GM23338 (cell line): ENCODE measurements around the gene FUT4. TPM values are rescaled to one million over a fixed set of nuclear protein-coding genes. Genes with fewer than 3 reads are reported as not detected.

Experiments
- ATAC-seq: fragments of 200-7000 bp; cut with Tn5 transposase; 3 replicates; pipeline ENCODE4 v1.9.1; 2020
- DNase-seq: peaks from one replicate; pipeline ENCODE4 v3.0.0-alpha.2; 2015; ENCODE audit warnings: low spot score
- H2AFZ ChIP-seq: fragments of 200-600 bp; sonication (generic); 2 replicates; pipeline ENCODE4 v1.8.0; 2016; ENCODE audit warnings: antibody characterized with exemption, mild to moderate bottlenecking, moderate library complexity
- H3F3A ChIP-seq: fragments of 200-600 bp; sonication (generic); replicated peaks from 2 replicates; pipeline ENCODE4 v1.8.0; 2017; ENCODE audit warnings: antibody characterized with exemption, mixed run types, low read depth
- H3K27ac ChIP-seq: fragments of 200-600 bp; sonication (generic); 2 replicates; pipeline ENCODE4 v1.6.1; 2016; ENCODE audit warnings: low read depth
- H3K27me3 ChIP-seq: fragments of 200-600 bp; sonication (generic); 2 replicates; pipeline ENCODE4 v1.8.0; 2016; ENCODE audit warnings: mild to moderate bottlenecking, mixed run types, moderate library complexity; ENCODE audit not compliant: insufficient read depth
- H3K36me3 ChIP-seq: fragments of 200-600 bp; sonication (generic); 2 replicates; pipeline ENCODE4 v1.8.0; 2016; ENCODE audit warnings: mild to moderate bottlenecking; ENCODE audit not compliant: insufficient read depth
- H3K4me1 ChIP-seq: fragments of 200-600 bp; sonication (generic); 2 replicates; pipeline ENCODE4 v1.8.0; 2016; ENCODE audit warnings: mild to moderate bottlenecking, moderate library complexity; ENCODE audit not compliant: insufficient read depth
- H3K4me2 ChIP-seq: fragments of 200-600 bp; sonication (generic); 2 replicates; pipeline ENCODE4 v1.7.1; 2017; ENCODE audit warnings: mixed run types
- H3K4me3 ChIP-seq: fragments of 200-600 bp; sonication (generic); 2 replicates; pipeline ENCODE4 v1.6.1; 2016; ENCODE audit warnings: mixed run types
- H3K79me2 ChIP-seq: fragments of 200-600 bp; sonication (generic); replicated peaks from 2 replicates; pipeline ENCODE4 v1.8.0; 2017; ENCODE audit warnings: mild to moderate bottlenecking; ENCODE audit not compliant: insufficient read depth
- H3K9me2 ChIP-seq: fragments of 200-600 bp; sonication (generic); 2 replicates; pipeline ENCODE4 v1.8.0; 2017; ENCODE audit not compliant: insufficient read depth
- H4K20me1 ChIP-seq: fragments of 200-600 bp; sonication (generic); replicated peaks from 2 replicates; pipeline ENCODE4 v1.8.0; 2017; ENCODE audit warnings: mild to moderate bottlenecking; ENCODE audit not compliant: insufficient read depth
- H3K27ac Mint-ChIP-seq: 2 replicates; pipeline ENCODE4 v1.8.0; 2020; ENCODE audit warnings: inconsistent platforms, mild to moderate bottlenecking, moderate library complexity, mixed read lengths
- H3K27me3 Mint-ChIP-seq: 3 replicates; pipeline ENCODE4 v1.8.0; 2022; ENCODE audit warnings: low read depth, mild to moderate bottlenecking, moderate library complexity, mixed read lengths, inconsistent platforms; ENCODE audit not compliant: insufficient read depth, poor library complexity
- H3K36me3 Mint-ChIP-seq: 3 replicates; pipeline ENCODE4 v1.8.0; 2021; ENCODE audit warnings: low read depth, mild to moderate bottlenecking, inconsistent platforms, moderate library complexity, mixed read lengths
- H3K4me1 Mint-ChIP-seq: 3 replicates; pipeline ENCODE4 v1.8.0; 2020; ENCODE audit warnings: mild to moderate bottlenecking, inconsistent platforms, mixed read lengths
- H3K4me3 Mint-ChIP-seq: 3 replicates; pipeline ENCODE4 v1.8.0; 2021; ENCODE audit warnings: moderate library complexity, mild to moderate bottlenecking, inconsistent platforms, mixed read lengths
- H3K9me3 Mint-ChIP-seq: 3 replicates; pipeline ENCODE4 v1.8.0; 2020; ENCODE audit warnings: moderate library complexity, mild to moderate bottlenecking, inconsistent platforms, mixed read lengths
- CREB1 ChIP-seq: fragments of 250-450 bp; sonication (Bioruptor Pico); IDR thresholded peaks from 2 replicates; pipeline ENCODE4 v1.5.0; 2020; ENCODE audit warnings: low read depth, mild to moderate bottlenecking, moderate library complexity
- CTCF ChIP-seq, 2 experiments: fragments of 200-600 bp in 1 of 2; sonication (generic) in 1 of 2; conservative IDR thresholded peaks; 2 replicates each; pipeline versions ENCODE4 v1.5.1 to v1.6.1; 2016 to 2017; ENCODE audit warnings: antibody characterized with exemption in 2 of 2, low read depth in 2 of 2, mild to moderate bottlenecking in 2 of 2, moderate library complexity in 1 of 2
- ETS1 ChIP-seq: IDR thresholded peaks from 2 replicates; pipeline ENCODE4 v1.6.1; 2016; ENCODE audit warnings: antibody characterized with exemption
- EZH2 ChIP-seq: fragments of 200-600 bp; sonication (generic); IDR thresholded peaks from one replicate; pipeline ENCODE4 v1.8.0; 2017; ENCODE audit warnings: antibody characterized with exemption, mild to moderate bottlenecking, low read depth; ENCODE audit not compliant: unreplicated experiment
- EZH2phosphoT487 ChIP-seq: fragments of 200-600 bp; sonication (generic); IDR thresholded peaks from one replicate; pipeline ENCODE4 v1.8.1; 2018; ENCODE audit warnings: antibody characterized with exemption; ENCODE audit not compliant: unreplicated experiment
- JUNB ChIP-seq: IDR thresholded peaks from one replicate; pipeline ENCODE4 v1.6.1; 2016; ENCODE audit warnings: antibody characterized with exemption; ENCODE audit not compliant: unreplicated experiment
- NANOG ChIP-seq: IDR thresholded peaks from 2 replicates; pipeline ENCODE4 v1.6.1; 2016; ENCODE audit warnings: antibody characterized with exemption, borderline replicate concordance
- POLR2AphosphoS5 ChIP-seq: IDR thresholded peaks from 2 replicates; pipeline ENCODE4 v1.6.1; 2016; ENCODE audit warnings: antibody characterized with exemption, low read depth
- REST ChIP-seq: IDR thresholded peaks from one replicate; pipeline ENCODE4 v1.6.1; 2018; ENCODE audit warnings: antibody characterized with exemption; ENCODE audit not compliant: unreplicated experiment
- STAT1 ChIP-seq: IDR thresholded peaks from one replicate; pipeline ENCODE4 v1.6.1; 2016; ENCODE audit warnings: antibody characterized with exemption; ENCODE audit not compliant: unreplicated experiment
- ZNF114 ChIP-seq: fragments of 250-450 bp; sonication (Bioruptor Pico); IDR thresholded peaks from 2 replicates; pipeline ENCODE4 v1.5.0; 2020; ENCODE audit warnings: mild to moderate bottlenecking, moderate library complexity
- ZNF331 ChIP-seq: fragments of 250-450 bp; sonication (Bioruptor Pico); IDR thresholded peaks from 2 replicates; pipeline ENCODE4 v1.5.0; 2020; ENCODE audit warnings: low read depth, mild to moderate bottlenecking, moderate library complexity
- ZNF462 ChIP-seq: fragments of 250-450 bp; sonication (Bioruptor Pico); IDR thresholded peaks from 2 replicates; pipeline ENCODE4 v1.5.0; 2020; ENCODE audit warnings: mild to moderate bottlenecking, moderate library complexity
- polyA plus RNA-seq: library from polyadenylated mRNA; unstranded; fragments of >200 nt; fragmentation: Nextera tagmentation; extraction: Ambion mirVana; gene quantifications from 2 replicates; pipeline ENCODE4 v1.2.1, GENCODE V29; 2016
- total RNA-seq: library from RNA; depleted of rRNA; stranded (reverse); fragments of >200 nt; shearing (Covaris generic); gene quantifications from 2 replicates; pipeline ENCODE4 v1.2.3, GENCODE V29; 2014

FUT4 gene
- total and polyA plus RNA-seq, 2 experiments from 2014 or later = 2.4 to 7.4 TPM

- Histone ChIP-seq H3K4me3 (peak overlapping the region; percentile 65; the same call in 1 of the 2 replicates), H3K79me2 (no peaks in the 10 kb centered on the region), H2AFZ (no peak overlapping the region), H3K4me1 (peaks cover 10% of the 10 kb centered on the region; the same call in 1 of the 2 replicates), H3K9me2 (no peaks in the 10 kb centered on the region), H3K27me3 (peaks cover 29% of the 10 kb centered on the region), H3K4me2 (peak overlapping the region; percentile 97), H3K27ac (no peak overlapping the region), H3K36me3 (no peaks in the 10 kb centered on the region), H3F3A (no peaks in the 10 kb centered on the region), H4K20me1 (no peaks in the 10 kb centered on the region)
- TF ChIP-seq EZH2 = no peak
- TF ChIP-seq EZH2phosphoT487 = no peak
- TF ChIP-seq NANOG = no peak
- no peak for TF ChIP-seq ZNF462 (CRISPR knock-in tag)
- no peak for TF ChIP-seq ZNF114
- no peak for TF ChIP-seq STAT1
- no peak for TF ChIP-seq CREB1 (CRISPR knock-in tag)
- TF ChIP-seq REST = no peak
- TF ChIP-seq JUNB = no peak
- TF ChIP-seq ETS1 = no peak
- no peak for TF ChIP-seq POLR2AphosphoS5
- no peak for TF ChIP-seq ZNF331 (CRISPR knock-in tag)
- no peak for TF ChIP-seq CTCF (conservative IDR thresholded peaks at IDR 0.05; ENCODE audit: low read depth in 2 of 2)
- no peaks in the 10 kb centered on the region for H3K36me3 Mint-ChIP-seq
- no peak for DNase-seq
- H3K9me3 Mint-ChIP-seq = peaks cover 3% of the 10 kb centered on the region; the same call in 1 of the 3 replicates
- peak overlapping the region; percentile 72 for H3K4me3 Mint-ChIP-seq
- peaks cover 7% of the 10 kb centered on the region; the same call in 2 of the 3 replicates for H3K4me1 Mint-ChIP-seq
- H3K27ac Mint-ChIP-seq = no peak overlapping the region
- no peak for ATAC-seq
- peaks cover 19% of the 10 kb centered on the region for H3K27me3 Mint-ChIP-seq
These were observed 30.6 kb upstream of the FUT4 start for GRCh38 chr11:94513091-94513490.
